GM12801 (cell line): Measurements from ENCODE around the gene TBC1D12.

Experiments
- CTCF ChIP-seq: IDR thresholded peaks from one replicate; pipeline ENCODE4 v1.5.1; 2011; ENCODE audit warnings: control low read depth; ENCODE audit not compliant: insufficient read length; ENCODE audit errors: extremely low read depth

TBC1D12 gene

DNA sequence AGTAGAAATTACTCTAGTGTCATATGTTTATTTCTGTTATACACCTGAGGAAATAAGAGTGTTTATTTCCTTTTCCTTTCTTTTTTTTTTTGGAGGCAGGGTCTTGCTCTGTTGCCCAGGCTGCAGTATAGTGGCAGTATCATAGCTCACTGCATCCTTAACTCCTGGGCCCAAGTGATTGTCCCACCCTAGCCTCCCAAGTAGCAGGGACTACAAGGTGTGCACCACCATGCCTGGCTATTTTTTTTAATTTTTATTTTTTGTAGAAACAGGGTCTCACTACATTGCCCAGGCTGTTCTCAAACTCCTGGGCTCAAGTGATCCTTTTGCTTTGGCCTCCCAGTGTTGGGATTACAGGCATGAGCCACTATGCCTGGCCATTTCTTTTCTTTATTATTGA is 37.8 kb downstream of the TBC1D12 start:
- no peak for TF ChIP-seq CTCF

- no peak for TF ChIP-seq CTCF
These were observed 40.7 kb downstream of the TBC1D12 start for GRCh38 chr10:94443047-94443446.

DNA sequence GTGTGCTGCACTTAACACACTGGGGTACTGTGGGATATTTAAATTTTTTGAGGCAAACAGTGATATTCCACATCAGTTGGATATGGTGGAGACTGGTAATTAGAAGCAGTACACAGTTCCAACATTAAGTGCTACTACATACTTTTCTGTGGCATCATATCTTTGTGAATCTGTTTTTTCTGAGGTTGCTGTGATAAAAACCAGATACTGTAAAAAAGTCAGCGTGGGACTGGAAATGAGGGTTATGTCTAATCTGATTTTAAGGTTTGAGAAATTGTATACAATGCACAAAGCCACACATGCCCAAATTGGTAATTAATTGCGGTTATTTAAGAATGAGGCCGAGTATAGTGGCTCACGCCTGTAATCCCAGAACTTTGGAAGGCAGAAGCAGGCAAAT is 41.2 kb downstream of the TBC1D12 start:
- TF ChIP-seq CTCF: no peak

DNA sequence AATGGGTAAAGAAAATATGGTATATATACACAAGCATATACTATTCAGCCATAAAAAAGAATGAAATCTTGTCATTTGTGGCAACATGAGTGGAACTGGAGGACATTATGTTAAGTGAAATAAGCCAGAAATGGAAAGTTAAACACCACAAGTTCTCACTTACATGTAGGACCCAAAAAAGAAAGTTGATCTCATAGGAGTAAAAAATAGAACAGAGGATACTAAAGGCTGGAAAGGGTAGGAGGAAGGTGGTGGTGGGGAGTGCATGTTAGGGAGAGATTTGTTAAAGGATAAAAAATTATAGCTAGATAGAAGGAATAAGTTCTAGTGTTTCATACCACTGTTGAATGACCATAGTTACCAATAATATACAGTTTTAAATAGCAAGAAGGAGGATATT is 48.4 kb downstream of the TBC1D12 start:
- TF ChIP-seq CTCF: no peak

GRCh38 chr10:94451883-94452519 is 49.7 kb downstream of the TBC1D12 start:
- TF ChIP-seq CTCF: no peak

DNA sequence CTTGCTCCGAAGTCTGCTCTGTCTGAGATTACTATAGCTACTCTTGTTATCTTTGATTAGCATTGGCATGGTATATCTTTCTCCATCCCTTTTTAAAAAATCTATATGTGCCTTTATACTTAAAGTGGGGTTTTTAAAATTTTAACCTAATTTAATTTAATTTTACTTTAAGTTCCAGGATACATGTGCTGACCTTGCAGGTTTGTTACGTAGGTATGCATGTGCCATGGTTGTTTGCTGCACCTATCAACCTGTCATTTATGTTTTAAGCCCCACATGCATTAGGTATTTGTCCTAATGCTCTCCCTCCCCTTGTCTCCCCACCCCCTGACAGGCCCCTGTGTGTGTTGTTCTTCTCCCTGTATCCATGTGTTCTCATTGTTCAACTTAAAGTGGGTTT is 54.6 kb downstream of the TBC1D12 start:
- TF ChIP-seq CTCF: no peak

- no peak for TF ChIP-seq CTCF
These were observed 57.0 kb downstream of the TBC1D12 start for GRCh38 chr10:94459385-94459784.
